ENCODE measurements around the gene AFAP1L1. TPM values are rescaled to one million over a fixed set of nuclear protein-coding genes. Genes with fewer than 3 reads are reported as not detected.
A peak's percentile ranks its signal among the peaks of the same experiment; 100 is the strongest.

The AFAP1L1 gene
- total and polyA plus RNA-seq, 2 donors (not counting 3 experiments of a cell fraction or from before 2014, with no cell fraction given) = 7.9 to 73.2 TPM

DNA sequence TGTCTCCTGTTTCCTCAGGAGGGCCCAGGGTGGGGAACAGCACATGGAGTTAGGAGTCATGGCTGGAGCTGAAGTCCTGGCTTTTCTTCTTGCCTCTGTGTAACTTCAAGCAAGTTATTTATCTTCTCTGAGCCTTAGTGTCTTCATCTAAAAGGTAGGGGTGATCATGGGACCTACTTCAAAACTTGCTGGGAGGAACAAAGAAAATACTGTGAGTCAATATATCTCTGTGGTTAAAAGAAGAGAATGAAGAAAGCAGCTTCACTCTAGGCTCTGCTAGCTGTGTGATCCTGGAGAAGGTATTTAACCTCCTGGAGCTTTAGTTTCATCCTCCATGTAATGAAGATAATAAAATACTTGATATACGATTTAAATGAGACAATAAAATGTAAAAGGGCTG lies 26.5 kb downstream of the AFAP1L1 start:
- Histone ChIP-seq H4K20me1 (replicated peaks; ENCODE audit: control insufficient read depth, extremely low read depth, insufficient read depth, low read length) (no peaks in the 10 kb centered on the region), H3K9me3 (replicated peaks; ENCODE audit: control insufficient read depth, insufficient read depth, low read length) (no peaks in the 10 kb centered on the region), H3K79me2 (ENCODE audit: control insufficient read depth, insufficient read depth, low read length) (no peaks in the 10 kb centered on the region), H3K4me3 (replicated peaks in 1 of 3; ENCODE audit: insufficient read depth in 1 of 3, low read depth in 1 of 3, low read length in 3 of 3) (no peak overlapping the region), H3K9me1 (replicated peaks; ENCODE audit: control insufficient read depth, extremely low read depth, insufficient read depth, low read length) (no peaks in the 10 kb centered on the region), H3K27me3 (ENCODE audit: control insufficient read depth in 2 of 2, insufficient read depth in 2 of 2, low read length in 2 of 2) (no peaks in the 10 kb centered on the region), H3K9ac (replicated peaks; ENCODE audit: extremely low read depth, insufficient read depth, low read length) (no peak overlapping the region), H3K4me1 (ENCODE audit: control insufficient read depth, extremely low read depth, insufficient read depth, low read length) (peaks cover 28% of the 10 kb centered on the region), H3K27ac (ENCODE audit: insufficient read depth, low read depth, low read length) (peak overlapping the region; percentile 72), H2AFZ (ENCODE audit: low read depth, low read length) (no peak overlapping the region), H3K36me3 (ENCODE audit: control insufficient read depth in 2 of 2, extremely low read depth in 1 of 2, insufficient read depth in 2 of 2, low read length in 2 of 2) (no peaks in the 10 kb centered on the region), H3K4me2 (ENCODE audit: insufficient read depth, low read length) (peak overlapping the region; percentile 33)
- ChIA-PET CTCF (interaction anchor here (0.9 to 4.6 kb wide), 9 partner anchors 12 to 267 kb away, joined by 3 to 26 read pairs (median 6); no protein-coding TSS in a partner anchor), POLR2A (interaction anchor here (0.6 to 1.9 kb wide), 2 partner anchors 10 to 60 kb away, joined by 3 to 10 read pairs; partner anchors contain the start of gene PCYOX1L)
- BruUV-seq (replicated peaks) = no TSS peak
- TF ChIP-seq EZH2 (IDR thresholded peaks at IDR 0.05; ENCODE audit: borderline replicate concordance, low read depth, low read length, severe bottlenecking) = no peak
- TF ChIP-seq, protein P1, sequence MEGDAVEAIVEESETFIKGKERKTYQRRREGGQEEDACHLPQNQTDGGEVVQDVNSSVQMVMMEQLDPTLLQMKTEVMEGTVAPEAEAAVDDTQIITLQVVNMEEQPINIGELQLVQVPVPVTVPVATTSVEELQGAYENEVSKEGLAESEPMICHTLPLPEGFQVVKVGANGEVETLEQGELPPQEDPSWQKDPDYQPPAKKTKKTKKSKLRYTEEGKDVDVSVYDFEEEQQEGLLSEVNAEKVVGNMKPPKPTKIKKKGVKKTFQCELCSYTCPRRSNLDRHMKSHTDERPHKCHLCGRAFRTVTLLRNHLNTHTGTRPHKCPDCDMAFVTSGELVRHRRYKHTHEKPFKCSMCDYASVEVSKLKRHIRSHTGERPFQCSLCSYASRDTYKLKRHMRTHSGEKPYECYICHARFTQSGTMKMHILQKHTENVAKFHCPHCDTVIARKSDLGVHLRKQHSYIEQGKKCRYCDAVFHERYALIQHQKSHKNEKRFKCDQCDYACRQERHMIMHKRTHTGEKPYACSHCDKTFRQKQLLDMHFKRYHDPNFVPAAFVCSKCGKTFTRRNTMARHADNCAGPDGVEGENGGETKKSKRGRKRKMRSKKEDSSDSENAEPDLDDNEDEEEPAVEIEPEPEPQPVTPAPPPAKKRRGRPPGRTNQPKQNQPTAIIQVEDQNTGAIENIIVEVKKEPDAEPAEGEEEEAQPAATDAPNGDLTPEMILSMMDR (IDR thresholded peaks at IDR 0.05; ENCODE audit: extremely low read depth in 1 of 2, insufficient read depth in 1 of 2, low read depth in 1 of 2, low read length in 2 of 2) = no peak
- no peak for TF ChIP-seq GATA2 (IDR thresholded peaks at IDR 0.05; ENCODE audit: insufficient read depth, insufficient read length, low read depth, low read length)
- no peak for TF ChIP-seq JUN (IDR thresholded peaks at IDR 0.05; ENCODE audit: borderline replicate concordance, insufficient read depth, insufficient read length, low read depth)
- TF ChIP-seq FOS (IDR thresholded peaks at IDR 0.05; ENCODE audit: borderline replicate concordance, insufficient read depth, low read length) = no peak
- TF ChIP-seq, protein P2, sequence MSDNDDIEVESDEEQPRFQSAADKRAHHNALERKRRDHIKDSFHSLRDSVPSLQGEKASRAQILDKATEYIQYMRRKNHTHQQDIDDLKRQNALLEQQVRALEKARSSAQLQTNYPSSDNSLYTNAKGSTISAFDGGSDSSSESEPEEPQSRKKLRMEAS (IDR thresholded peaks at IDR 0.05; ENCODE audit: insufficient read depth, insufficient read length) = no peak
- no peak for TF ChIP-seq POLR2AphosphoS5 (IDR thresholded peaks at IDR 0.05; ENCODE audit: insufficient read depth, low read depth, low read length)
- TF ChIP-seq POLR2A (IDR thresholded peaks at IDR 0.05; ENCODE audit: low read depth, low read length) = no peak
- no peak for TF ChIP-seq MYC (IDR thresholded peaks at IDR 0.05; ENCODE audit: low read depth, low read length)
- peak; percentile 63 for FAIRE-seq
- intact Hi-C loops (cut with micrococcal nuclease) = loop anchor here (1.0 to 2.0 kb wide), 2 partner anchors 9 to 47 kb away; partner anchors contain the start of gene GRPEL2
- dilution Hi-C loops (cut with MboI; ENCODE audit: extremely low pct_ligation_motif_present, low sequenced_read_pairs) = no loop called here
- DNase-seq (ENCODE audit: low read depth, low spot score) = no peak
